Measurements from ENCODE around the gene CTSS. TPM values are rescaled to one million over a fixed set of nuclear protein-coding genes. Genes with fewer than 3 reads are reported as not detected.

Gene CTSS
- total RNA-seq, 2 donors from 2014 or later: 11.3 to 24.6 TPM

GRCh38 chr1:150753416-150753815 is 12.2 kb downstream of the CTSS start:
- no peaks in the 10 kb centered on the region for H3K4me1 ChIP-seq (replicated peaks)
- no peak overlapping the region for H3K4me3 ChIP-seq
- H3K9me3 ChIP-seq: no peaks in the 10 kb centered on the region
- intact Hi-C loops (cut with DNase I): no loop called here
- 56% methylated on average over 2 of the region's 2 CpGs for WGBS
- no peak for TF ChIP-seq POLR2A (IDR thresholded peaks at IDR 0.05)
- TF ChIP-seq CTCF (IDR thresholded peaks at IDR 0.05): no peak
- no peak for TF ChIP-seq POLR2AphosphoS5 (IDR thresholded peaks at IDR 0.05)
- no peaks in the 10 kb centered on the region for H3K27me3 ChIP-seq (replicated peaks; ENCODE audit: insufficient read depth)
- H3K36me3 ChIP-seq: no peaks in the 10 kb centered on the region
- H3K27ac ChIP-seq: no peak overlapping the region
- DNase-seq (ENCODE audit: low spot score): no peak

GRCh38 chr1:150751443-150751842 is 14.1 kb downstream of the CTSS start:
- H3K36me3 ChIP-seq: no peaks in the 10 kb centered on the region
- TF ChIP-seq CTCF (IDR thresholded peaks at IDR 0.05) (no peak), POLR2A (IDR thresholded peaks at IDR 0.05) (no peak), POLR2AphosphoS5 (IDR thresholded peaks at IDR 0.05) (no peak)
- WGBS: 95% methylated on average over 6 of the region's 6 CpGs
- DNase-seq (ENCODE audit: low spot score): no peak
- no peaks in the 10 kb centered on the region for H3K27me3 ChIP-seq (replicated peaks; ENCODE audit: insufficient read depth)
- no peak overlapping the region for H3K4me3 ChIP-seq
- intact Hi-C loops (cut with DNase I): no loop called here
- no peak overlapping the region for H3K27ac ChIP-seq
- no peaks in the 10 kb centered on the region for H3K4me1 ChIP-seq (replicated peaks)
- H3K9me3 ChIP-seq: no peaks in the 10 kb centered on the region

GRCh38 chr1:150749720-150750311 is 15.8 kb downstream of the CTSS start:
- no peak for DNase-seq (ENCODE audit: low spot score)
- intact Hi-C loops (cut with DNase I): no loop called here
- no peak overlapping the region for H3K4me3 ChIP-seq
- H3K27ac ChIP-seq: no peak overlapping the region
- H3K4me1 ChIP-seq (replicated peaks): no peaks in the 10 kb centered on the region
- H3K27me3 ChIP-seq (replicated peaks; ENCODE audit: insufficient read depth): no peaks in the 10 kb centered on the region
- TF ChIP-seq CTCF (IDR thresholded peaks at IDR 0.05) (no peak), POLR2A (IDR thresholded peaks at IDR 0.05) (no peak), POLR2AphosphoS5 (IDR thresholded peaks at IDR 0.05) (no peak)
- no peaks in the 10 kb centered on the region for H3K36me3 ChIP-seq
- H3K9me3 ChIP-seq: no peaks in the 10 kb centered on the region
- WGBS: 82% methylated on average over 8 of the region's 8 CpGs

GRCh38 chr1:150748878-150749719 is 16.5 kb downstream of the CTSS start:
- no peak for TF ChIP-seq POLR2A (IDR thresholded peaks at IDR 0.05)
- TF ChIP-seq CTCF (IDR thresholded peaks at IDR 0.05): no peak
- no peak for TF ChIP-seq POLR2AphosphoS5 (IDR thresholded peaks at IDR 0.05)
- H3K4me1 ChIP-seq (replicated peaks): no peaks in the 10 kb centered on the region
- no peak for DNase-seq (ENCODE audit: low spot score)
- H3K27me3 ChIP-seq (replicated peaks; ENCODE audit: insufficient read depth): no peaks in the 10 kb centered on the region
- H3K4me3 ChIP-seq: no peak overlapping the region
- intact Hi-C loops (cut with DNase I): no loop called here
- H3K9me3 ChIP-seq: no peaks in the 10 kb centered on the region
- WGBS: 92% methylated on average over 12 of the region's 12 CpGs
- no peaks in the 10 kb centered on the region for H3K36me3 ChIP-seq
- no peak overlapping the region for H3K27ac ChIP-seq
